C4-2B (cell line): ENCODE results near the gene P3H3.

Experiments
- H3K27ac ChIP-seq: fragments of 450-650 bp; 2 replicates; pipeline ENCODE4 v1.5.1; 2017
- CTCF ChIP-seq: fragments of 450-650 bp; conservative IDR thresholded peaks from 2 replicates; pipeline ENCODE4 v1.5.1; 2017; ENCODE audit warnings: mild to moderate bottlenecking
- ZFX ChIP-seq: fragments of 450-650 bp; IDR thresholded peaks from 2 replicates; pipeline ENCODE4 v1.6.1; 2017

P3H3 gene

GRCh38 chr12:6823182-6824084 lies 4.8 kb upstream of the P3H3 start:
- H3K27ac ChIP-seq: no peak overlapping the region
- TF ChIP-seq ZFX (no peak), CTCF (no peak)

DNA sequence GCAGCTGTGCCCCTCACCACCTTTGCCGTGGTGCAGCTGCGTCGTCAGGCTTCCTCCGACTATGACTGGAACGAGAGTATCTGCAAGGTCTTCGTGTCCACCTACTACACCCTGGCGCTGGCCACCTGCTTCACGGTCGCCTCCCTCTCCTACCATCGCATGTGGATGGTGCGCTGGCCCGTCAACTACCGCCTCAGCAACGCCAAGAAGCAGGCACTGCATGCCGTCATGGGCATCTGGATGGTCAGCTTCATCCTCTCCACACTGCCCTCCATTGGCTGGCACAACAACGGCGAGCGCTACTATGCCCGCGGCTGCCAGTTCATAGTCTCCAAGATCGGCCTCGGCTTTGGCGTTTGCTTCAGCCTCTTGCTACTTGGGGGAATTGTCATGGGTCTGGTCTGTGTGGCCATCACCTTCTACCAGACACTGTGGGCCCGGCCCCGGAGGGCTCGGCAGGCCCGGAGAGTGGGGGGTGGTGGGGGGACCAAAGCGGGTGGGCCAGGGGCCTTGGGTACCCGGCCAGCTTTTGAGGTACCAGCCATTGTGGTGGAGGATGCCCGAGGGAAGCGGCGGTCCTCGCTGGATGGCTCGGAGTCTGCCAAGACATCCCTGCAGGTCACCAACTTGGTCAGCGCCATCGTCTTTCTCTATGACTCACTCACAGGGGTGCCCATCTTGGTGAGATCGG lies 4.0 kb upstream of the P3H3 start:
- H3K27ac ChIP-seq: no peak overlapping the region
- TF ChIP-seq CTCF: no peak
- TF ChIP-seq ZFX: no peak

DNA sequence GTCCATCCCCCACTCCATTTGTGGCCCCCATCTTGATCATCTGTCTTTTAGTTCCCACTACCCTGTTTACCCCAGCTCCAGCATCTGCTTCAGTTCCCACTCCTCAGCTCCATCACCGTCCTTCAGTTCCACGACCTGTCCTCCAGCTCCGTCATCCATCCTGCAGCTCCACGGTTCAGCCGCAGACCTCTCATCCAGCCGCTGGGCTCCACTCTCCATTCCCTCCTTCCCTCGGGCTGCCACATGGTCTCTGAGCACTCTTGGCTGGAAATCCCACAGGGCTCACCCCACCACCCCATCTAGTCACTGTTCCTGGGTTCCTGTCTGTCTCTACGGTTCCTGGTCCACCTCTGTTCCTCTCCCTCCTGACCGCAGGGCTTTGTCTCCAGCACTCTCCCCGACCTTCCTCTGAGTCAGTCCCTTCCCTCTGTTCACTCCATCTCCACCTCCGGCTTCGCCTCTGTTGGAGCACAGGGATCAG lies 3.3 kb upstream of the P3H3 start:
- no peak for TF ChIP-seq CTCF
- TF ChIP-seq ZFX: no peak

GRCh38 chr12:6825398-6826124 lies 2.6 kb upstream of the P3H3 start:
- no peak overlapping the region for H3K27ac ChIP-seq
- TF ChIP-seq CTCF: peak; percentile 95
- no peak for TF ChIP-seq ZFX

More for the DNA sequence above, 3.3 kb upstream of the P3H3 start:
- no peak overlapping the region for H3K27ac ChIP-seq

GRCh38 chr12:6826125-6826733 lies 2.0 kb upstream of the P3H3 start:
- TF ChIP-seq ZFX (no peak), CTCF (no peak)
- no peak overlapping the region; the same call in 1 of the 2 replicates for H3K27ac ChIP-seq

DNA sequence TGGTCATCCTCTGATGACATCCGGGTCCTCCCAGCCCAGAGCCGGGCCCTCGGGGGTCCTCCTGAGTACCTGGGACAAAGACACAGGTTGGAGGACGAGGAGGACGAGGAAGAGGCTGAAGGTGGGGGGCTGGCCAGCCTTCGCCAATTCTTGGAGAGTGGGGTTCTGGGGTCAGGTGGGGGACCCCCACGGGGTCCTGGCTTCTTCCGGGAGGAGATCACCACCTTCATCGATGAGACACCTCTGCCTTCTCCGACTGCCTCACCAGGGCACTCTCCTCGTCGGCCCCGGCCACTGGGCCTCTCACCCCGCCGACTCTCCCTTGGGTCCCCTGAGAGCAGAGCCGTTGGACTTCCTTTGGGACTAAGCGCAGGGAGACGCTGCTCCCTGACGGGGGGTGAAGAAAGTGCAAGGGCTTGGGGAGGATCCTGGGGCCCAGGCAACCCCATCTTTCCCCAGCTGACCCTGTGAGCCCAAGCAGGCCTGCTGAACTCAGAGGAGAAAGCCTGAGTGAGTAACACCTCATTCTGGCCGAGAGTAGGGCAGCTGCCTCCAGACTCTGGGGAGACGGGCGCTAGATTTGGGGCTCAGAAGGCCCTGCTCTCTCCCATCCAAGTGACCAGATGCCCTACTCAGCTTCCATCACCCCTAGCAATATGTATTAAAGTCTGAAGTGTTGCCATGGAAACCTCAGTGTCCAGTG lies 1.3 kb upstream of the P3H3 start:
- H3K27ac ChIP-seq: no peak overlapping the region; the same call in 1 of the 2 replicates
- no peak for TF ChIP-seq ZFX
- TF ChIP-seq CTCF: no peak
